Gastroesophageal sphincter (tissue), 4 donors: Measurements from ENCODE around the gene CMC2. TPM values are rescaled to one million over a fixed set of nuclear protein-coding genes. Genes with fewer than 3 reads are reported as not detected.

Experiments used
- ATAC-seq: fragments of 150-250 bp; one replicate; pipeline ENCODE4 v1.9.1; 2016; ENCODE audit warnings: mild to moderate bottlenecking, moderate library complexity
- H3K27ac ChIP-seq, 4 donors: fragments of 200-600 bp; sonication (generic) in 3 of 4; 1 replicate in 3 of 4; 2 replicates in 1 of 4; pipeline ENCODE4 v1.5.1; 2016 to 2019
- H3K27me3 ChIP-seq: fragments of 200-600 bp; sonication (generic); one replicate; pipeline ENCODE4 v1.5.1; 2019
- H3K36me3 ChIP-seq, 2 donors: fragments of 200-600 bp; sonication (generic); one replicate each; pipeline ENCODE4 v1.5.1; 2019; ENCODE audit warnings: control low read depth in 1 of 2
- H3K4me1 ChIP-seq, 3 donors: fragments of 200-600 bp; sonication (generic); 1 replicate in 2 of 3; 2 replicates in 1 of 3; pipeline ENCODE4 v1.5.1; 2016 to 2019; ENCODE audit warnings: control low read depth in 2 of 3
- H3K4me3 ChIP-seq, 2 donors: fragments of 200-600 bp; sonication (generic); one replicate each; pipeline ENCODE4 v1.5.1; 2019; ENCODE audit warnings: mild to moderate bottlenecking in 1 of 2, moderate library complexity in 1 of 2
- H3K9me3 ChIP-seq, 3 donors: fragments of 200-600 bp; sonication (generic); one replicate each; pipeline ENCODE4 v1.5.1; 2017 to 2019; ENCODE audit warnings: control low read depth in 2 of 3
- CTCF ChIP-seq, 4 experiments: fragments of 200-600 bp in 2 of 4; fragments of 450-650 bp in 2 of 4; sonication (generic) in 1 of 4; IDR thresholded peaks; one replicate each; pipeline ENCODE4 v1.5.1; 2017 to 2019; ENCODE audit warnings: antibody characterized with exemption in 4 of 4, mild to moderate bottlenecking in 2 of 4, moderate library complexity in 2 of 4
- EP300 ChIP-seq: sonication (generic); formaldehyde crosslinking; IDR thresholded peaks from one replicate; pipeline ENCODE4 v1.6.1; 2017; ENCODE audit warnings: antibody characterized with exemption, mild to moderate bottlenecking
- POLR2A ChIP-seq, 2 donors: fragments of 450-650 bp; IDR thresholded peaks; one replicate each; pipeline ENCODE4 v1.6.1; 2017; ENCODE audit warnings: antibody characterized with exemption in 2 of 2, mild to moderate bottlenecking in 2 of 2, moderate library complexity in 1 of 2
- POLR2AphosphoS5 ChIP-seq: sonication (generic); formaldehyde crosslinking; IDR thresholded peaks from one replicate; pipeline ENCODE4 v1.6.1; 2017; ENCODE audit warnings: antibody characterized with exemption
- WGBS, 2 donors: methylation state at CpG; one replicate each; pipeline ENCODE4 v1.1.5; 2018; ENCODE audit warnings: low coverage in 1 of 2; 5-methylcytosine and 5-hydroxymethylcytosine counted together
- total RNA-seq, 4 donors: library from RNA; depleted of rRNA; stranded (reverse); fragments of >200 nt; gene quantifications; one replicate each; pipeline ENCODE4 v1.1.0, GENCODE V29; 2016

CMC2 gene
- total RNA-seq, 4 donors from 2014 or later, result 13.7 to 64.0 (median 38.2) TPM

GRCh38 chr16:81012974-81013373 lies 6.3 kb upstream of the CMC2 start:
- H3K36me3 ChIP-seq, result peaks cover 0 to 18% of the 10 kb centered on the region in 2 donors
- TF ChIP-seq POLR2AphosphoS5 (no peak), EP300 (no peak)
- WGBS, 2 donors, result 74 to 91% methylated on average over 3 of the region's 3 CpGs

GRCh38 chr16:81008505-81008789 lies 1.8 kb upstream of the CMC2 start:
- 86% methylated on average over 9 of the region's 12 CpGs; no CpG with 5 or more reads in 1 of the 2 donors for WGBS, 2 donors
- ATAC-seq, result no peak
- Histone ChIP-seq H3K27ac (peak overlapping the region in 3 of 4 donors; percentile 97 to 100 (median 98)), H3K4me1 (peaks cover 0 to 37% (median 12%) of the 10 kb centered on the region in 3 donors), H3K36me3 (peaks cover 0 to 5% of the 10 kb centered on the region in 2 donors), H3K27me3 (no peaks in the 10 kb centered on the region), H3K4me3 (no peak overlapping the region), H3K9me3 (no peaks in the 10 kb centered on the region)
- no peak for TF ChIP-seq EP300

More at GRCh38 chr16:81012974-81013373, 6.3 kb upstream of the CMC2 start:
- Histone ChIP-seq H3K4me3 (no peak overlapping the region), H3K4me1 (peaks cover 0 to 7% (median 0%) of the 10 kb centered on the region in 3 donors), H3K27me3 (no peaks in the 10 kb centered on the region), H3K9me3 (no peaks in the 10 kb centered on the region), H3K27ac (no peak overlapping the region)
- no peak for ATAC-seq

GRCh38 chr16:81006211-81006812 lies 373 bp downstream of the CMC2 start:
- H3K9me3 ChIP-seq, result no peaks in the 10 kb centered on the region
- no peaks in the 10 kb centered on the region for H3K27me3 ChIP-seq
- TF ChIP-seq POLR2A (IDR thresholded peaks at IDR 0.05) (peak; percentile 72 to 79), CTCF (IDR thresholded peaks at IDR 0.05) (no peak)
- H3K36me3 ChIP-seq, result no peaks in the 10 kb centered on the region
- WGBS, 2 donors, result 0% methylated on average over 3 of the region's 50 CpGs; no CpG with 5 or more reads in 1 of the 2 donors
- H3K4me3 ChIP-seq, result peak overlapping the region; percentile 66 to 97
- peak; percentile 36 for ATAC-seq
- H3K4me1 ChIP-seq, result peaks cover 0 to 43% (median 12%) of the 10 kb centered on the region in 3 donors
- peak overlapping the region; percentile 90 to 100 (median 98) for H3K27ac ChIP-seq

- Histone ChIP-seq H3K9me3 (no peaks in the 10 kb centered on the region), H3K4me1 (peaks cover 0 to 43% (median 12%) of the 10 kb centered on the region in 3 donors), H3K4me3 (peak overlapping the region; percentile 66 to 97), H3K27me3 (no peaks in the 10 kb centered on the region), H3K36me3 (no peaks in the 10 kb centered on the region), H3K27ac (peak overlapping the region; percentile 90 to 100 (median 98))
- WGBS, 2 donors, result 18 to 23% methylated on average over 9 to 15 of the region's 18 CpGs
- no peak for ATAC-seq
- no peak for TF ChIP-seq POLR2A (IDR thresholded peaks at IDR 0.05)
- no peak for TF ChIP-seq CTCF (IDR thresholded peaks at IDR 0.05)
- no peak for TF ChIP-seq EP300
- no peak for TF ChIP-seq POLR2AphosphoS5
These were observed 999 bp downstream of the CMC2 start for GRCh38 chr16:81005610-81006161.

GRCh38 chr16:81004646-81005353 lies 1.9 kb downstream of the CMC2 start:
- WGBS, 2 donors, result 42 to 45% methylated on average over 7 to 13 of the region's 14 CpGs
- H3K4me3 ChIP-seq, result peak overlapping the region in 1 of 2 donors; percentile 97
- no peaks in the 10 kb centered on the region for H3K9me3 ChIP-seq
- TF ChIP-seq EP300, result no peak
- TF ChIP-seq POLR2A (IDR thresholded peaks at IDR 0.05), result no peak
- TF ChIP-seq CTCF (IDR thresholded peaks at IDR 0.05), result peak; percentile 60 to 76 (median 72)
- TF ChIP-seq POLR2AphosphoS5, result no peak
- peak overlapping the region in 3 of 4 donors; percentile 39 to 61 (median 46) for H3K27ac ChIP-seq
- H3K4me1 ChIP-seq, result peaks cover 0 to 43% (median 12%) of the 10 kb centered on the region in 3 donors
- no peaks in the 10 kb centered on the region for H3K36me3 ChIP-seq
- ATAC-seq, result no peak
- no peaks in the 10 kb centered on the region for H3K27me3 ChIP-seq
